ENCODE results near the gene LAPTM4A.

- TF ChIP-seq CTCF (IDR thresholded peaks at IDR 0.05; ENCODE audit: insufficient read depth, low read length) (no peak), POLR2AphosphoS5 (IDR thresholded peaks at IDR 0.05; ENCODE audit: low read depth) (no peak), REST (IDR thresholded peaks at IDR 0.05; ENCODE audit: insufficient replicate concordance, low read depth) (no peak), SPI1 (IDR thresholded peaks at IDR 0.05; ENCODE audit: borderline replicate concordance, low read depth) (no peak)
These were observed 35.1 kb downstream of the LAPTM4A start for GRCh38 chr2:20016346-20016745.
